Esophagus muscularis mucosa (tissue), 4 donors: ENCODE data around the gene TAS1R2. TPM values are rescaled to one million over a fixed set of nuclear protein-coding genes. Genes with fewer than 3 reads are reported as not detected.
"Not testable (repeated sequence)": the region's sequence is repeated elsewhere in the genome, so short reads cannot be mapped to it uniquely, and the experiment has no call there.

Experiments
- DNase-seq: peaks from one replicate; pipeline ENCODE4 v3.0.0-alpha.2; 2017; ENCODE audit errors: extremely low spot score
- H3K27ac ChIP-seq, 4 donors: fragments of 200-600 bp; sonication (generic); replicated peaks in 1 of 4; 1 replicate in 3 of 4; 2 replicates in 1 of 4; pipeline ENCODE4 v1.5.1; 2016 to 2019; ENCODE audit warnings: mild to moderate bottlenecking in 1 of 4
- H3K27me3 ChIP-seq, 4 donors: fragments of 200-600 bp; sonication (generic); one replicate each; pipeline versions ENCODE4 v1.5.1 to v1.6.0; 2016 to 2019
- H3K36me3 ChIP-seq, 4 donors: fragments of 200-600 bp; sonication (generic); one replicate each; pipeline ENCODE4 v1.5.1; 2016 to 2019
- H3K4me1 ChIP-seq, 4 donors: fragments of 200-600 bp; sonication (generic); one replicate each; pipeline ENCODE4 v1.5.1; 2016 to 2019
- H3K4me3 ChIP-seq, 4 donors: fragments of 200-600 bp; sonication (generic); 1 replicate in 2 of 4; 2 replicates in 2 of 4; pipeline ENCODE4 v1.5.1; 2016 to 2019; ENCODE audit warnings: mild to moderate bottlenecking in 4 of 4, moderate library complexity in 1 of 4
- H3K9me3 ChIP-seq, 4 donors: fragments of 200-600 bp; sonication (generic); 1 replicate in 3 of 4; 2 replicates in 1 of 4; pipeline ENCODE4 v1.5.1; 2016 to 2019
- EP300 ChIP-seq: sonication (generic); formaldehyde crosslinking; IDR thresholded peaks from one replicate; pipeline ENCODE4 v1.6.1; 2017; ENCODE audit warnings: antibody characterized with exemption
- POLR2A ChIP-seq: fragments of 450-650 bp; IDR thresholded peaks from one replicate; pipeline ENCODE4 v1.6.1; 2017; ENCODE audit warnings: antibody characterized with exemption, moderate library complexity, mild to moderate bottlenecking, low read depth
- POLR2AphosphoS5 ChIP-seq, 2 donors: sonication (generic); formaldehyde crosslinking; IDR thresholded peaks; one replicate each; pipeline ENCODE4 v1.6.1; 2017; ENCODE audit warnings: antibody characterized with exemption in 2 of 2
- WGBS: methylation state at CpG from one replicate; pipeline ENCODE4 v1.1.5; 2018; 5-methylcytosine and 5-hydroxymethylcytosine counted together
- intact Hi-C: fragments of 100-400 bp; cut with DNase I; formaldehyde crosslinking; loops from one replicate; pipeline ENCODE4 v1.15.1; 2023
- total RNA-seq, 4 donors: library from RNA; depleted of rRNA; stranded (reverse); fragments of >200 nt; gene quantifications; one replicate each; pipeline versions ENCODE4 v1.1.0 to v1.2.1, GENCODE V29; 2016
- TF ChIP-seq, protein P1 (sequence below), 3 experiments: fragments of 200-600 bp in 2 of 3; fragments of 450-650 bp in 1 of 3; sonication (generic) in 2 of 3; IDR thresholded peaks; one replicate each; pipeline ENCODE4 v1.5.1; 2017 to 2019; ENCODE audit warnings: antibody characterized with exemption in 3 of 3, mild to moderate bottlenecking in 2 of 3, moderate library complexity in 1 of 3

Gene TAS1R2
- total RNA-seq, 4 donors from 2014 or later: not detected

DNA sequence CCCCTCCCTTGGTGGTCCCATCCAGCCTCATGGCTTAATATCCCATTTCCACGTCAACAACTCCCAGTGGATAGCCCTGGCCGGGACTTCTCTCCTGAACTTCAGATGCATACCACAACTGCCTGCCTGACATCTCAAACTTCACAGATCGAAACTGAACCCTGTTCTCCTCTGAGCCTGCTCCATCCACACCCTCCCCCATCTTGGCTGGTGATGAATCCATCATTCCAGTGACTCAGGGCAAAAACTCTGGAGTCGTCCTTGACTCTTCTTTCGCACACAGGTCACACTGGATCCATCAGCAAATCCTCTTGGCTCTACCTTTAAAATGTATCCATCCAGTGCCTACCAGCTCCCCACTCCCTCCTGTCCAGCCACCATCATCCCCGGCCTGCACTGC is 3.9 kb downstream of the TAS1R2 start:
- no peak for DNase-seq
- WGBS: 75% methylated on average over 6 of the region's 6 CpGs
- intact Hi-C loops: no loop called here

DNA sequence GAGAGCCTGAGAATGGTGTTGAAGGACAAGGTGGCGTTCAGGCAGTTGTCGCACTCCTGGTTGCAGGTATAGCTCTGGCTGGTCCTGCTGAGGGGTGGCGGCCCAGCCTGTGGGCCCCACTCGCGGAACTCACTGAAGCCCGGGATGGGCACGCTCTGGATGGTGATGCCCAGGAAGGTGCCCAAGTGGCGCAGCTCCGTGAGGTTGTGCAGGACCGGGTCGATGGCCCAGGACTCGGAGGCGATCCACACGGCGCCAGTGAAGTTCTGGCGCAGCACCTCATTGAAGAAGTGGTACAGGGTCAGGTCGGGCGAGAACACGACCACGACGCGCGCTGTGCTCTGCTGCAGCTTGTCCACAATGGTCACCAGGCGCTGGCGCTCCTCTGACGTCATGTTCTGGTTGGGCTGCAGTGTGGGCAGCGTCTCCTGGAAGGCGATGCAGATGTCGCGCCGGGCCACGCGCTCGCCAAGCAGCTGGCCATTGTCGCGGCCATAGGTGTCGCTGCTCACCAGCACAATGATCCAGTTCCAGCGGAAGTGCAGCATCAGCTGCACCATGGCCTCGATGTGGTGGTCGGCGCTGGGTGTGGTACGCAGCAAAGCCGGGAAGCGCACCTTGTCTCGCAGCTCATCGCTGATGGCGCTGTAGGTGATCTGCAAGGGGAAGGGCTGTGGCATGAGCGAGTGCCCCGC is 5.0 kb downstream of the TAS1R2 start:
- 91% methylated on average over 37 of the region's 49 CpGs for WGBS
- Histone ChIP-seq H3K27me3 (peaks cover 0 to 39% (median 0%) of the 10 kb centered on the region in 4 donors), H3K4me3 (no peak overlapping the region)

More for the DNA sequence above, 3.9 kb downstream of the TAS1R2 start:
- no peak overlapping the region for H3K4me3 ChIP-seq
- peaks cover 0 to 33% (median 0%) of the 10 kb centered on the region in 4 donors for H3K27me3 ChIP-seq
- no peak overlapping the region for H3K27ac ChIP-seq
- H3K36me3 ChIP-seq: no peaks in the 10 kb centered on the region
- no peak for TF ChIP-seq POLR2A
- TF ChIP-seq, protein P1, sequence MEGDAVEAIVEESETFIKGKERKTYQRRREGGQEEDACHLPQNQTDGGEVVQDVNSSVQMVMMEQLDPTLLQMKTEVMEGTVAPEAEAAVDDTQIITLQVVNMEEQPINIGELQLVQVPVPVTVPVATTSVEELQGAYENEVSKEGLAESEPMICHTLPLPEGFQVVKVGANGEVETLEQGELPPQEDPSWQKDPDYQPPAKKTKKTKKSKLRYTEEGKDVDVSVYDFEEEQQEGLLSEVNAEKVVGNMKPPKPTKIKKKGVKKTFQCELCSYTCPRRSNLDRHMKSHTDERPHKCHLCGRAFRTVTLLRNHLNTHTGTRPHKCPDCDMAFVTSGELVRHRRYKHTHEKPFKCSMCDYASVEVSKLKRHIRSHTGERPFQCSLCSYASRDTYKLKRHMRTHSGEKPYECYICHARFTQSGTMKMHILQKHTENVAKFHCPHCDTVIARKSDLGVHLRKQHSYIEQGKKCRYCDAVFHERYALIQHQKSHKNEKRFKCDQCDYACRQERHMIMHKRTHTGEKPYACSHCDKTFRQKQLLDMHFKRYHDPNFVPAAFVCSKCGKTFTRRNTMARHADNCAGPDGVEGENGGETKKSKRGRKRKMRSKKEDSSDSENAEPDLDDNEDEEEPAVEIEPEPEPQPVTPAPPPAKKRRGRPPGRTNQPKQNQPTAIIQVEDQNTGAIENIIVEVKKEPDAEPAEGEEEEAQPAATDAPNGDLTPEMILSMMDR (IDR thresholded peaks at IDR 0.05): no peak
- H3K4me1 ChIP-seq: no peaks in the 10 kb centered on the region
- no peaks in the 10 kb centered on the region for H3K9me3 ChIP-seq

DNA sequence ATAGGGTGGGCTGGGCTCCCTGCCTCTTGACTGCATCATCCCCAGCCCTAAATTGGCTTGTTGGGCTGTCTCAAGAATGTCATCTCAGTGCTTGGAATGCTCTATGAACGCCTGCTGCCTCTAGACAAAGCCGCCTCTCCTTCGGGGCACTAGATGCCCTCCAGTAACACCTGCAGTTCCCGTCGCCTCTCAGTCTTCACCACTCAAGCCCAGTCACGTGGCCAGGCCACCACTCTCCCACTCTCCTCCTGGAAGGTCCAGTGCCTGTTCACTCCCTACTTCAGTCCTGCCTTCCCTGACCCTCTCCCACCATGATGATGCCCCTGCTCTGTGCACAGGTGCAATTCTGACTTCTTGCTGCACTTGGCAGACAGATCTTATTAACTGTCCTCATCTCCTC is 7.0 kb downstream of the TAS1R2 start:
- Histone ChIP-seq H3K36me3 (no peaks in the 10 kb centered on the region), H3K27me3 (peaks cover 0 to 46% (median 0%) of the 10 kb centered on the region in 4 donors), H3K27ac (no peak overlapping the region), H3K4me3 (no peak overlapping the region), H3K4me1 (peaks cover 0 to 6% (median 4%) of the 10 kb centered on the region in 4 donors), H3K9me3 (peaks cover 0 to 4% (median 0%) of the 10 kb centered on the region in 4 donors)
- TF ChIP-seq, protein P1 (IDR thresholded peaks at IDR 0.05): no peak
- TF ChIP-seq POLR2A: no peak
- no peak for TF ChIP-seq POLR2AphosphoS5 (IDR thresholded peaks at IDR 0.05)
- no peak for TF ChIP-seq EP300
- 66% methylated on average over 5 of the region's 6 CpGs for WGBS
- intact Hi-C loops: no loop called here
- no peak for DNase-seq

More for the DNA sequence above, 5.0 kb downstream of the TAS1R2 start:
- H3K36me3 ChIP-seq: no peaks in the 10 kb centered on the region
- H3K27ac ChIP-seq: no peak overlapping the region
- no peak for DNase-seq
- H3K4me1 ChIP-seq: peaks cover 0 to under 1% (median 0%) of the 10 kb centered on the region in 4 donors
- no peaks in the 10 kb centered on the region for H3K9me3 ChIP-seq
- intact Hi-C loops: no loop called here
- TF ChIP-seq EP300: no peak
- no peak for TF ChIP-seq POLR2A
- TF ChIP-seq POLR2AphosphoS5 (IDR thresholded peaks at IDR 0.05): no peak

DNA sequence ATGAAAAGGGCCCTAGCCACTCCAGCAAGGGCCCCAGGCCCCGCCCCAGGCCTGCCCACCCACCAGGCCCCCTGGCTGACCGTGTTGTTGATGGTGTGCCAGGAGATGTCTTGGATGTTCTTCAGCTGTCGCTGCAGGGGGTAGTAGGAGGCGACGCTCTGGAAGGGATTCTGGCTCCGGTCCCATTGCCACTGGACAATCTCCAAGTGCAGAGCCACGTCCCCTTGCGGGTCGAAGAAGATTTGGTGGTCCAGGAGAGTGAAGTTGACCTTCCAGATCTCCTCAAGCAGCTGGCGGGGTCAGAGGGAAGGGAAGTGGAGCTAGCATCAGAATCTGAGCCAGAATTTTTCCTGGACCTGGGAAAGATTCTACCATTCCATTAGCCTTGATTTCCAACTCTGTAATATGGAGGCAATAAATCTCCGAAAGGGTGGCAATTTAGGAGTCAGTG is 10.2 kb downstream of the TAS1R2 start:
- no peak overlapping the region for H3K27ac ChIP-seq
- H3K4me3 ChIP-seq: no peak overlapping the region
- 35% methylated on average over 7 of the region's 11 CpGs for WGBS
- intact Hi-C loops: no loop called here
- DNase-seq: no peak
- peaks cover 0 to 5% (median 2%) of the 10 kb centered on the region in 4 donors for H3K9me3 ChIP-seq
- no peaks in the 10 kb centered on the region for H3K36me3 ChIP-seq
- H3K27me3 ChIP-seq: peaks cover 0 to 45% (median 0%) of the 10 kb centered on the region in 4 donors
- no peak for TF ChIP-seq POLR2AphosphoS5 (IDR thresholded peaks at IDR 0.05)
- TF ChIP-seq, protein P1 (IDR thresholded peaks at IDR 0.05): no peak
- TF ChIP-seq EP300: no peak
- TF ChIP-seq POLR2A: no peak
- H3K4me1 ChIP-seq: peaks cover 0 to 6% (median 4%) of the 10 kb centered on the region in 4 donors

DNA sequence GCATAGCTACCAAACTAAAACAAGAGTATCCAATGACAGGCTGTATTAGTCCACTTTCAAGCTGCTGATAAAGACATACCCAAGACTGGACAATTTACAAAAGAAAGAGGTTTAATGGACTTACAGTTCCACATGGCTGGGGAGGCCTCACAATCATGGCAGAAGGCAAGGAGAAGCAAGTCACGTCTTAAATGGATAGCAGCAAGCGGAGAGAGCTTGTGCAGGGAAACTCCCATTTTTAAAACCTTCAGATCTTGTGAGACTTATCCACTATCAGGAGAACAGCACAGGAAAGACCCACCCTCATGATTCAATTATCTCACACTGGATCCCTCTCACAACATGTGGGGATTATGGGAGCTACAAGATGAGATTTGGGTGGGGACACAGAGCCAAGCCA is 11.7 kb downstream of the TAS1R2 start:
- WGBS: 94% methylated on average over 2 of the region's 2 CpGs
- H3K9me3 ChIP-seq, H3K4me3 ChIP-seq, H3K27ac ChIP-seq, DNase-seq, intact Hi-C loops, H3K4me1 ChIP-seq, H3K36me3 ChIP-seq: not testable (repeated sequence)
- peaks cover 0 to 42% (median 0%) of the 10 kb centered on the region in 4 donors for H3K27me3 ChIP-seq
